ENCODE measurements around the gene PCNT. TPM values are rescaled to one million over a fixed set of nuclear protein-coding genes. Genes with fewer than 3 reads are reported as not detected.

The PCNT gene
- total RNA-seq: 10 to 100 TPM; 83.6 to 94.9 (median 84.0) TPM
- total RNA-seq (2013): 26.4 TPM

GRCh38 chr21:46323710-46324389 is at the start of gene PCNT, which contains the start of gene C21orf58:
Gene PCNT, plus strand, starts transcription at chr21:46324156. Its CDS starts 73 bp downstream, at chr21:46324229.
Gene C21orf58, minus strand, starts transcription at chr21:46323870. Its CDS starts 1,132 bp downstream, at chr21:46322738.
- under 1% methylated on average over 76 of the region's 76 CpGs for WGBS (ENCODE audit: insufficient coverage)
- peaks cover 24 to 27% of the 10 kb centered on the region in 2 donors for H3K4me1 Mint-ChIP-seq

GRCh38 chr21:46274797-46275390 is 49.1 kb upstream of the PCNT start:
- H3K9me3 ChIP-seq (ENCODE audit: control insufficient read depth, insufficient read depth, low read length): no peaks in the 10 kb centered on the region
- H3K27me3 Mint-ChIP-seq (ENCODE audit: low read depth in 2 of 2): no peaks in the 10 kb centered on the region
- DNase-seq: no peak
- no peaks in the 10 kb centered on the region for H3K9me3 Mint-ChIP-seq
- no peak for TF ChIP-seq CTCF (IDR thresholded peaks at IDR 0.05)
- H3K4me3 Mint-ChIP-seq: no peak overlapping the region
- intact Hi-C loops (cut with micrococcal nuclease): no loop called here
- H3K27ac Mint-ChIP-seq: no peak overlapping the region
- no peak for ATAC-seq
- no peak overlapping the region for H3K27ac ChIP-seq (ENCODE audit: low read length)
- no peaks in the 10 kb centered on the region for H3K4me1 ChIP-seq (ENCODE audit: control insufficient read depth, insufficient read depth, low read length)
- H3K27me3 ChIP-seq (ENCODE audit: control insufficient read depth, insufficient read depth, low read length): no peaks in the 10 kb centered on the region
- no peak overlapping the region for H3K4me3 ChIP-seq (ENCODE audit: low read length)
- 96% methylated on average over 7 of the region's 11 CpGs for WGBS (ENCODE audit: insufficient coverage)
- H3K36me3 Mint-ChIP-seq: peaks cover 11% of the 10 kb centered on the region
- H3K36me3 ChIP-seq (ENCODE audit: control insufficient read depth, insufficient read depth, low read length): peaks cover 88% of the 10 kb centered on the region
- H3K4me1 Mint-ChIP-seq: peaks cover 0 to 4% of the 10 kb centered on the region in 2 donors

More at GRCh38 chr21:46323710-46324389, at the start of gene PCNT, which contains the start of gene C21orf58:
- peak; percentile 99 for DNase-seq
- Mint-ChIP-seq H3K4me3 (peak within 1 kb of the TSS; percentile 97), H3K9me3 (no peaks in the 10 kb centered on the region), H3K27ac (peak within 1 kb of the TSS; percentile 92 to 96), H3K27me3 (ENCODE audit: low read depth in 2 of 2) (no peaks in the 10 kb centered on the region), H3K36me3 (no peaks in the 10 kb centered on the region)
- H3K4me1 ChIP-seq (ENCODE audit: control insufficient read depth, insufficient read depth, low read length): peaks cover 20% of the 10 kb centered on the region
- H3K27me3 ChIP-seq (ENCODE audit: control insufficient read depth, insufficient read depth, low read length): no peaks in the 10 kb centered on the region
- H3K27ac ChIP-seq (ENCODE audit: low read length): peak within 1 kb of the TSS; percentile 100
- ATAC-seq: peak; percentile 83 to 93 (median 83)
- H3K9me3 ChIP-seq (ENCODE audit: control insufficient read depth, insufficient read depth, low read length): no peaks in the 10 kb centered on the region
- no peaks in the 10 kb centered on the region for H3K36me3 ChIP-seq (ENCODE audit: control insufficient read depth, insufficient read depth, low read length)
- intact Hi-C loops (cut with micrococcal nuclease): loop anchor here (2.0 to 10.0 kb wide), 3 partner anchors 37 to 131 kb away; partner anchors contain the start of genes DIP2A and YBEY
- H3K4me3 ChIP-seq (ENCODE audit: low read length): peak within 1 kb of the TSS; percentile 100
- TF ChIP-seq CTCF (IDR thresholded peaks at IDR 0.05): no peak

- Mint-ChIP-seq H3K27me3 (ENCODE audit: low read depth in 2 of 2) (no peaks in the 10 kb centered on the region), H3K36me3 (no peaks in the 10 kb centered on the region), H3K9me3 (no peaks in the 10 kb centered on the region), H3K4me1 (peaks cover 32 to 47% of the 10 kb centered on the region in 2 donors), H3K27ac (peak overlapping the region; percentile 90 to 92), H3K4me3 (peak overlapping the region; percentile 45)
- no peaks in the 10 kb centered on the region for H3K9me3 ChIP-seq (ENCODE audit: control insufficient read depth, insufficient read depth, low read length)
- H3K36me3 ChIP-seq (ENCODE audit: control insufficient read depth, insufficient read depth, low read length): peaks cover 33% of the 10 kb centered on the region
- H3K4me1 ChIP-seq (ENCODE audit: control insufficient read depth, insufficient read depth, low read length): peaks cover 47% of the 10 kb centered on the region
- 68% methylated on average over 15 of the region's 15 CpGs for WGBS (ENCODE audit: insufficient coverage)
- H3K27me3 ChIP-seq (ENCODE audit: control insufficient read depth, insufficient read depth, low read length): no peaks in the 10 kb centered on the region
- no peak for TF ChIP-seq CTCF (IDR thresholded peaks at IDR 0.05)
- DNase-seq (no peak), ATAC-seq (no peak)
- H3K27ac ChIP-seq (ENCODE audit: low read length): no peak overlapping the region
- intact Hi-C loops (cut with micrococcal nuclease): no loop called here
- no peak overlapping the region for H3K4me3 ChIP-seq (ENCODE audit: low read length)
Observed at GRCh38 chr21:46284077-46284644, 39.8 kb upstream of the PCNT start.

Data from natural killer cell (primary cell).